Measurements from ENCODE around the gene ODF2L.
"Not testable (repeated sequence)": the region's sequence is repeated elsewhere in the genome, so short reads cannot be mapped to it uniquely, and the experiment has no call there.

ODF2L gene

GRCh38 chr1:86382878-86383277 lies 13.2 kb downstream of the ODF2L start:
- DNase-seq (ENCODE audit: low spot score) = no peak

- no peak for DNase-seq (ENCODE audit: low spot score)
These were observed 14.9 kb downstream of the ODF2L start for GRCh38 chr1:86381223-86381622.

GRCh38 chr1:86380257-86380861 lies 15.8 kb downstream of the ODF2L start:
- peak; percentile 41 for DNase-seq (ENCODE audit: low spot score)

- DNase-seq (ENCODE audit: low spot score) = no peak
These were observed 17.3 kb downstream of the ODF2L start for GRCh38 chr1:86378813-86379212.

GRCh38 chr1:86377341-86377740 lies 18.8 kb downstream of the ODF2L start:
- DNase-seq (ENCODE audit: low spot score) = no peak

GRCh38 chr1:86375688-86376087 lies 20.4 kb downstream of the ODF2L start:
- DNase-seq (ENCODE audit: low spot score) = no peak

- DNase-seq (ENCODE audit: low spot score) = no peak
These were observed 25.5 kb downstream of the ODF2L start for GRCh38 chr1:86370601-86371022.

GRCh38 chr1:86365896-86366295 lies 30.2 kb downstream of the ODF2L start:
- DNase-seq (ENCODE audit: low spot score) = no peak

- no peak for DNase-seq (ENCODE audit: low spot score)
These were observed 33.3 kb downstream of the ODF2L start for GRCh38 chr1:86362807-86363206.

GRCh38 chr1:86357796-86358195 lies 38.3 kb downstream of the ODF2L start:
- DNase-seq (ENCODE audit: low spot score) = no peak

GRCh38 chr1:86356247-86356646 lies 39.9 kb downstream of the ODF2L start:
- no peak for DNase-seq (ENCODE audit: low spot score)

- no peak for DNase-seq (ENCODE audit: low spot score)
These were observed 44.0 kb downstream of the ODF2L start for GRCh38 chr1:86352086-86352485.

- not testable (repeated sequence) for DNase-seq (ENCODE audit: low spot score)
These were observed 45.9 kb downstream of the ODF2L start for GRCh38 chr1:86350230-86350629.

GRCh38 chr1:86346388-86346787 lies 49.7 kb downstream of the ODF2L start:
- DNase-seq (ENCODE audit: low spot score) = no peak

- no peak for DNase-seq (ENCODE audit: low spot score)
These were observed 51.1 kb downstream of the ODF2L start for GRCh38 chr1:86345042-86345441.

GRCh38 chr1:86339906-86340305 lies 56.2 kb downstream of the ODF2L start:
- no peak for DNase-seq (ENCODE audit: low spot score)

- no peak for DNase-seq (ENCODE audit: low spot score)
These were observed 56.9 kb downstream of the ODF2L start for GRCh38 chr1:86339014-86339812.

GRCh38 chr1:86335916-86336315 lies 60.2 kb downstream of the ODF2L start:
- no peak for DNase-seq (ENCODE audit: low spot score)

- DNase-seq (ENCODE audit: low spot score) = no peak
These were observed 70.9 kb downstream of the ODF2L start for GRCh38 chr1:86325264-86325663.

GRCh38 chr1:86324130-86324822 lies 71.8 kb downstream of the ODF2L start:
- no peak for DNase-seq (ENCODE audit: low spot score)

- DNase-seq (ENCODE audit: low spot score) = no peak
These were observed 73.9 kb downstream of the ODF2L start for GRCh38 chr1:86322241-86322640.

- DNase-seq (ENCODE audit: low spot score) = no peak
These were observed 77.7 kb downstream of the ODF2L start for GRCh38 chr1:86318436-86318835.

- no peak for DNase-seq (ENCODE audit: low spot score)
These were observed 78.2 kb downstream of the ODF2L start for GRCh38 chr1:86317926-86318325.
